ENCODE measurements around the gene INPP5K.
"Not testable (repeated sequence)": the region's sequence is repeated elsewhere in the genome, so short reads cannot be mapped to it uniquely, and the experiment has no call there.

INPP5K gene

DNA sequence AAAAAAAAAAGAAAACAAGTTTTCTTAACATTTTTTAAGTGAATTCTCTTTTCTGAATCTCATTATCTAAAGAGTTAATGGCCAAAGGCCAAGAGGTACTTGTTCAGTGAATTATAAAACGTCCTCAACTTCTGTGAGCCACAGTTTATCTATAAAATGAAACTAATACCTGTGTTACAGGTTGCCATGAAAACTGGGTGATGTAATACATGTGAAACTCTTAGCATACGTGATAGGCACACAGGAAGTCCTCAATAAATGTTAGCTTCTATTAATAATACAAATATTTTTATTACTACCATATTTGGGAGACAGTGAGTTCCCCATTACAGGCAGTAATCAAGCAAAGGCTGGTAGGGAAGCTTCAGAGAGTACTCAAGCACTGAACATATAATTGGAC lies 13.5 kb upstream of the INPP5K start:
- DNase-seq (ENCODE audit: insufficient read length, low spot score) (no peak), FAIRE-seq (no peak)
- no peak for TF ChIP-seq SPI1 (IDR thresholded peaks at IDR 0.05; ENCODE audit: low read depth, low read length)
- no peak for TF ChIP-seq PAX5 (IDR thresholded peaks at IDR 0.05; ENCODE audit: insufficient read depth, low read length, severe bottlenecking)
- TF ChIP-seq TAF1 (IDR thresholded peaks at IDR 0.05; ENCODE audit: low read depth, low read length), result no peak
- TF ChIP-seq POLR2AphosphoS5 (IDR thresholded peaks at IDR 0.05; ENCODE audit: low read depth, low read length), result no peak
- TF ChIP-seq POLR2A (IDR thresholded peaks at IDR 0.05; ENCODE audit: low read depth, low read length), result no peak
- TF ChIP-seq POU2F2 (IDR thresholded peaks at IDR 0.05; ENCODE audit: low read depth, low read length), result no peak

DNA sequence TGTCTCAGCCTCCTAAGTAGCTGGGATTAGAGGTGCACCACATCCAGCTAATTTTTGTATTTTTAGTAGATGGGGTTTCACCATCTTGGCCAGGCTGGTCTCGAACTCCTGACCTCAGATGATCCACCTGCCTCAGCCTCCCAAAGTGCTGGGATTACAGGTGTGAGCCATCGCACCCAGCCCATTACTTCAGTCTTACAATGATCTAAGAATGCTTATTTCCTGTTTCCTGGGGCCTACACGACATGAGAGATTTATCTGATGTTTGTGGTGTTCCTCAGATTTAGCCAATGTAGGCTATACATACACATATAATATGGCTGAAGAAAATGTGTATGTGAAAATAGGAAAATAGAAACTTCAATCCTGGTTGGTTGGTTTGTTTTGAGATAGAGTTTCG lies 10.5 kb upstream of the INPP5K start:
- FAIRE-seq; DNase-seq (ENCODE audit: insufficient read length, low spot score): not testable (repeated sequence)

DNA sequence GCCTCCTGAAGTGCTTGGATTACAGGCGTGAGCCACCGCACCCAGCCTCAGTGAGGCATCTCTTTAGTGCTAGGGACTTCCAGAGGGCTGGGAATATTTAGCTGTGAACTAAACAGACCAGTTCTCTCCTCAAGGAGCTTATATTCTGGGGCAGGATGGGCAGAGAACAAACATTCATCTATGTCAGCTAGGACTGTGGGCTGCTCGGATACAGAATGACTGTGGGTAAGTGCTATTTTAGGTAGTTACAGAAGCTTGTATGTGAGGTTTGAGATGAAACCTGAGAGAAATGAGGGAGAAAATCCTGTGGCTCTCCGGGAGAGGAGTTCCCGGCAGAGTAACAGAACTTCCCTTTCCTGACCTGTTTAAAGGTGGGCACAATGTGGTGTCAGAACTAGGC lies 6.2 kb upstream of the INPP5K start:
- TF ChIP-seq POLR2AphosphoS5 (IDR thresholded peaks at IDR 0.05; ENCODE audit: low read depth, low read length) (no peak), TAF1 (IDR thresholded peaks at IDR 0.05; ENCODE audit: low read depth, low read length) (no peak), POU2F2 (IDR thresholded peaks at IDR 0.05; ENCODE audit: low read depth, low read length) (no peak), PAX5 (IDR thresholded peaks at IDR 0.05; ENCODE audit: insufficient read depth, low read length, severe bottlenecking) (no peak), SPI1 (IDR thresholded peaks at IDR 0.05; ENCODE audit: low read depth, low read length) (no peak), POLR2A (IDR thresholded peaks at IDR 0.05; ENCODE audit: low read depth, low read length) (no peak)
- no peak for FAIRE-seq
- DNase-seq (ENCODE audit: insufficient read length, low spot score), result no peak

DNA sequence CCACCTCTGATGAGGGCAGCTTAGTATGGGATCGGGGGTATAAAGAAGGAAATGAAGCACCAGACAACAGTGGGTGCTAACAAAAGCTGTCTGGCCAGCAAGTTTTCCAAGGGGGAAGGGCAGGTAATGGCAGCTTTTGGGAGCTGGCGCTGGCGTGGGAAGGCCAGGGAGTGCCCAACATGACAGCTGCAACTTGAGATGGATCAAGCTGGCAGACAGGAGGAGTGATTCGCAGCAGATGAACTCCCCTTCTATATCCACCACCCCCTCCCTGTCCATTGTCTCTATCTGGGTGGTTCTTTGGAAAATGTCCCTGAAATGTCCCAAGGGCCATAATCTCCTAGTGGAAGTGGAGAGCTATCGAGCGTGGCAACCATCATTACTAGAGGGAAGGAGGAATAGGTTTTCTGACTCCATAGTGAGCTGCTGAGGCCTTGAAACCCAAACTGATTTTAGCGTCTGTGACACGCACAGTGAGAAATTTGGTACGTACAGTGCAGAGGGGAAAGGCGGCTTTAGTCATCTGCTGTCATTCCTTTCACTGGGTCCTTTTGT lies 4.8 kb upstream of the INPP5K start:
- DNase-seq (ENCODE audit: insufficient read length, low spot score), result no peak
- no peak for TF ChIP-seq POLR2A (IDR thresholded peaks at IDR 0.05; ENCODE audit: low read depth, low read length)
- TF ChIP-seq POU2F2 (IDR thresholded peaks at IDR 0.05; ENCODE audit: low read depth, low read length), result no peak
- no peak for TF ChIP-seq TAF1 (IDR thresholded peaks at IDR 0.05; ENCODE audit: low read depth, low read length)
- no peak for TF ChIP-seq PAX5 (IDR thresholded peaks at IDR 0.05; ENCODE audit: insufficient read depth, low read length, severe bottlenecking)
- no peak for TF ChIP-seq POLR2AphosphoS5 (IDR thresholded peaks at IDR 0.05; ENCODE audit: low read depth, low read length)
- no peak for TF ChIP-seq SPI1 (IDR thresholded peaks at IDR 0.05; ENCODE audit: low read depth, low read length)
- FAIRE-seq, result no peak

DNA sequence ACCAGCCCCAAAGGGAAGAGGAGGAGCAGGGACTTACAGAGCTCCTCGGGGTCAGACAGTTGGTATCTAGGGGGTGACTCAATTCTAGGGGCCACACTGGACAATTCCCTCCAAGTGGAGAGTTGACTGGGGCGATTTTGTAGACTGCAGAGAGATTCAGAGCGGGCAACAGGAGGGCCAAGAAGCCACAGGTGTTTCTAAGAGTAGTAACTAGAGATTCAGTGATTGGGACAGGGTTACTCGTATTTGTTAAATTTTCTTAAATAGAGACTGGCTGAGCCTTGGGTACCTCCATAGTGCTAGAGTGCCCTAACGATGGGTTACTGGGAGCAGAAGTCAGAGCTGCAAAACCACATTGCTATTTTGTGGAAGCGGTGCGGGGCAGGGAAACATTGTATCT lies 3.3 kb upstream of the INPP5K start:
- no peak for DNase-seq (ENCODE audit: insufficient read length, low spot score)
- no peak for FAIRE-seq
- TF ChIP-seq POU2F2 (IDR thresholded peaks at IDR 0.05; ENCODE audit: low read depth, low read length), result no peak
- no peak for TF ChIP-seq POLR2A (IDR thresholded peaks at IDR 0.05; ENCODE audit: low read depth, low read length)
- no peak for TF ChIP-seq SPI1 (IDR thresholded peaks at IDR 0.05; ENCODE audit: low read depth, low read length)

DNA sequence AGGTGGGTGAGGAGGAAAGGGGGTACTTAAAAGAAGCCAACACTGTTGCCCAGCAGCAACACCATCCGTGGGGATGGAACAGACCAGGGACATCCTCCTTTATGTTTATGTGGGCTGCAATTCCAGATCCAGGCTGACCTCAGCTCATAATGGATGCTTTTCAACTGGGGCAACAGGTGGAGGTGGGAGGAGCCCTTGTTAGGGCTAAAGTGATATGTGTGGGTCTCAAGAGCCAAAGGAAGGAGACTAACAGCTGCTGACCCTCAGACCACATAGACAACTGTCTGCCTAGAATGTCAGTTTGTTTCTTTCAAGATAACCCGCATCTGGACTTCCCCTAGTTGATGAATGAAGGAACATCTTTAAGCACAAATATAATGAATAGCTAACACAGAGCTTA lies 2.0 kb upstream of the INPP5K start:
- no peak for DNase-seq (ENCODE audit: insufficient read length, low spot score)
- TF ChIP-seq PAX5 (IDR thresholded peaks at IDR 0.05; ENCODE audit: insufficient read depth, low read length, severe bottlenecking) (no peak), SPI1 (IDR thresholded peaks at IDR 0.05; ENCODE audit: low read depth, low read length) (no peak), POLR2AphosphoS5 (IDR thresholded peaks at IDR 0.05; ENCODE audit: low read depth, low read length) (no peak), POLR2A (IDR thresholded peaks at IDR 0.05; ENCODE audit: low read depth, low read length) (no peak), TAF1 (IDR thresholded peaks at IDR 0.05; ENCODE audit: low read depth, low read length) (no peak), POU2F2 (IDR thresholded peaks at IDR 0.05; ENCODE audit: low read depth, low read length) (no peak)
- FAIRE-seq, result no peak

DNA sequence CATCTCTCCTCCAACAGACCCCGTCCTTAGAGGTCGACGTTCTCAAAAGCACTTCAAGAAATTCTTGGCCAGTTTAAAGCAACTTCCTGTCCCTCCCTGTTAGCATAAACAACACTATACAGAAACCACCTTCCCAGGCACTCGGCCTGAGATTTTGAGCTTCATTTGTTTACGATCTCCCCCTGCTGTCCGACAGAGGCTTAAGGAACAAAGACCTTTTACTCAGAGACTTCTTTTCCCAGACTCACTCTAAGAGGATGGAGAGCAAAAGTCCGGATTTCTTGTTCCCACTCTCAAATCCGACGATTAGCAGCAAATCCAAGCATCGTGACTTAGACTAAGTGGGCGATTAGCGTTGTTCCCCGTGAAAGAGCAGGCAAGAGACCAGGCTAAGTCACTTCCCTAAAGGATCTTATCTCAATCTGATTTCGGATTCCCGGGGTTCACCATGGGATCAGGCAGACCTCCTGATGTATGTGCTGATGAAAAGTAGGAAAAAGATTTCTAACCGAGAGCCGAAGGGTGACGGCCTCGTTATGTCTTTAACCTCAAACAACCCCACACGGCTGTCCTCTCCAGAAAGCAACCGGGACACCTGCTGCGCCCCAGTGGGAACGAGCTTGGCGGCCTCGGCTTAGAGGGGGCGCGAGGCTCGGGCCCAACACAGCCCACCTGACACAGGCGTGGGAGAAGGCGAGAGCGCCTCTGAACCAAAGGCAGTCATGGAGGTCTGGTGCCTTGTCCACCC lies 598 bp downstream of the INPP5K start:
- TF ChIP-seq POLR2AphosphoS5 (IDR thresholded peaks at IDR 0.05; ENCODE audit: low read depth, low read length) (no peak), SPI1 (IDR thresholded peaks at IDR 0.05; ENCODE audit: low read depth, low read length) (peak; percentile 38)
- DNase-seq (ENCODE audit: insufficient read length, low spot score) (peak; percentile 73), FAIRE-seq (peak; percentile 91)

DNA sequence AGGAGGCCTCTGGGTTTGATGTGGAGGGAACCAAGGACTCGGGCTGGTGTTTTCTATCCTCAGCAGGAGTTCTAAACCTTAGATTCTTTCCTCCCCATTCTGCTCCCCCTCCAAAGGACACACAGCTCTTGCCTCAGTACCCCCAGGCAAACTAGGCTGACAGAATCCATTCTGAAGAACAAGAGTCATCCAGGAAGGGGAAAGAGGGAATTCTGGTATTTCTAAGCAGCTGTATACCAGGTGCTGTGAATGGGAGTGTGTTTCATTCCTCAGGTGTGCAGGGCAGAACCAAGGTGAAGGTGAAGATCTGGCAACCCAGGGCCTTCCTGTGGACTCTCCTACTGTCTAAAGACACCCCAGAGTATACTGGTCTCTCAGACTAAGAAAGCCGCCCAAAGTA lies 4.1 kb downstream of the INPP5K start:
- TF ChIP-seq SPI1 (IDR thresholded peaks at IDR 0.05; ENCODE audit: low read depth, low read length) (no peak), POLR2A (IDR thresholded peaks at IDR 0.05; ENCODE audit: low read depth, low read length) (no peak), PAX5 (IDR thresholded peaks at IDR 0.05; ENCODE audit: insufficient read depth, low read length, severe bottlenecking) (no peak), POU2F2 (IDR thresholded peaks at IDR 0.05; ENCODE audit: low read depth, low read length) (no peak), TAF1 (IDR thresholded peaks at IDR 0.05; ENCODE audit: low read depth, low read length) (no peak), POLR2AphosphoS5 (IDR thresholded peaks at IDR 0.05; ENCODE audit: low read depth, low read length) (no peak)
- DNase-seq (ENCODE audit: insufficient read length, low spot score) (no peak), FAIRE-seq (no peak)

DNA sequence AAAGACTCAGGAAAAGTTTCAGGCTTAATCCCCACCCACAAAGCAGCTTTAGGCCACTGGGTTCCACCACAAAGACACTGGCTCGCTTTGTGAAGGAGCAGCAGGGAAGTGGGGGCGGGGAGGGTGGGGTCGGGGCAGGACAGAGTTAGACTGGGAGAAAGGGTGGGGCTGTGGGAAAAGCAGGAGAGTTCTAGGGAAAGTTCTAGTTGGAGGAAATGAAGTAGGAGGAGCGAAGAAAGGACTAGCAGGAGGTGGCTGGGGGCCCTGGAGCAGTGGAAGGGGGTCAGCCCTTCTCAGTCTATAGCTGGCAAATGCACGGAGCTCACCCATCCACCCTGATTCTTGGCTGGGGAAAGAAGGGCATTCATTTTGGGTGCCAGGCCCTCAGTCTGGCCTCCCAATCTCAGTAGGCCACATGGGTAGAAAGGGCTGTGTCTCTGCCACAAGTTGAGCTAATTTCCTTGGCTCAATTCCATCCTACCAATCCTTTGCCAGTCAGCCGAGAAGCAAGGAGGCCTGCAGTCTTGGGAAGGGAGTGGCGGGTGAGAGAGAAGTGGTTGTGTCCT lies 4.6 kb downstream of the INPP5K start:
- FAIRE-seq, result no peak
- no peak for DNase-seq (ENCODE audit: insufficient read length, low spot score)
- TF ChIP-seq SPI1 (IDR thresholded peaks at IDR 0.05; ENCODE audit: low read depth, low read length) (no peak), POLR2AphosphoS5 (IDR thresholded peaks at IDR 0.05; ENCODE audit: low read depth, low read length) (no peak), POLR2A (IDR thresholded peaks at IDR 0.05; ENCODE audit: low read depth, low read length) (no peak), PAX5 (IDR thresholded peaks at IDR 0.05; ENCODE audit: insufficient read depth, low read length, severe bottlenecking) (no peak), TAF1 (IDR thresholded peaks at IDR 0.05; ENCODE audit: low read depth, low read length) (no peak), POU2F2 (IDR thresholded peaks at IDR 0.05; ENCODE audit: low read depth, low read length) (no peak)

DNA sequence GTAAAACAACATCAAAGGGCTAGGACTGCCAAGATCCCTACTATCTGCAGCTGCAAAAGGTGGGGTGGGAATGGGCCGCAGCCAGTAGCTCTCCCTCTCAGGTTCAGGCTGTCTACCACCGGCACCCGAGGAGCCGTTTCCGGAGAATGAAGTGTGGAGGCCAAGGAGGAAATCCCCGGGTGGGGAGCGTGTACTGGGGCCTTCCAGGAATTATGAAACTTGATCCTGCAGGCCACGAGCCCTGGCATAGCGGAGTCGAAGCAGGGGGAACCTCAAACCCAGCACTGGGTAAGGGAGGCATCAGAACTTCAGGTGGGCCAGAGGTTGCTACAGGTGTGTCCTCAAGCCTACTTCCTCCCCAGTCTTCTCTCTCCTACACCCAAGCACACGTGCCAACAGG lies 5.1 kb downstream of the INPP5K start:
- TF ChIP-seq POLR2A (IDR thresholded peaks at IDR 0.05; ENCODE audit: low read depth, low read length) (no peak), POU2F2 (IDR thresholded peaks at IDR 0.05; ENCODE audit: low read depth, low read length) (no peak), PAX5 (IDR thresholded peaks at IDR 0.05; ENCODE audit: insufficient read depth, low read length, severe bottlenecking) (no peak), SPI1 (IDR thresholded peaks at IDR 0.05; ENCODE audit: low read depth, low read length) (no peak), POLR2AphosphoS5 (IDR thresholded peaks at IDR 0.05; ENCODE audit: low read depth, low read length) (no peak), TAF1 (IDR thresholded peaks at IDR 0.05; ENCODE audit: low read depth, low read length) (no peak)
- DNase-seq (ENCODE audit: insufficient read length, low spot score) (no peak), FAIRE-seq (no peak)

All from GM12891 (cell line).